ENCODE data around the gene MRGPRX3.

GRCh38 chr11:18151581-18151980 lies 19.2 kb downstream of the MRGPRX3 start:
- no peak for TF ChIP-seq CTCF (IDR thresholded peaks at IDR 0.05; ENCODE audit: low read length)
- no peak for TF ChIP-seq EZH2 (IDR thresholded peaks at IDR 0.05; ENCODE audit: borderline replicate concordance, low read length)
